NB4 (cell line): Measurements from ENCODE around the gene SOX2.

Experiments used
- CTCF ChIP-seq: IDR thresholded peaks from one replicate; pipeline ENCODE4 v1.5.1; 2012; ENCODE audit warnings: low read depth, low read length
- POLR2A ChIP-seq: IDR thresholded peaks from 2 replicates; pipeline ENCODE4 v1.6.1; 2011; ENCODE audit warnings: mild to moderate bottlenecking; ENCODE audit not compliant: insufficient read length; ENCODE audit errors: extremely low read depth
- TF ChIP-seq, protein P1 (sequence below): IDR thresholded peaks from 2 replicates; pipeline ENCODE4 v1.6.1; 2011; ENCODE audit warnings: low read depth, low read length

- no peak for TF ChIP-seq CTCF
- TF ChIP-seq, protein P1, sequence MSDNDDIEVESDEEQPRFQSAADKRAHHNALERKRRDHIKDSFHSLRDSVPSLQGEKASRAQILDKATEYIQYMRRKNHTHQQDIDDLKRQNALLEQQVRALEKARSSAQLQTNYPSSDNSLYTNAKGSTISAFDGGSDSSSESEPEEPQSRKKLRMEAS, result no peak
- TF ChIP-seq POLR2A, result no peak
Measured at GRCh38 chr3:181705086-181705480, 6.6 kb upstream of the SOX2 start.
